ENCODE measurements around the gene FBXL22. TPM values are rescaled to one million over a fixed set of nuclear protein-coding genes. Genes with fewer than 3 reads are reported as not detected.

Gene FBXL22
- total RNA-seq, 4 donors from 2014 or later = 0.56 to 2.8 (median 0.60) TPM; not detected in 1

DNA sequence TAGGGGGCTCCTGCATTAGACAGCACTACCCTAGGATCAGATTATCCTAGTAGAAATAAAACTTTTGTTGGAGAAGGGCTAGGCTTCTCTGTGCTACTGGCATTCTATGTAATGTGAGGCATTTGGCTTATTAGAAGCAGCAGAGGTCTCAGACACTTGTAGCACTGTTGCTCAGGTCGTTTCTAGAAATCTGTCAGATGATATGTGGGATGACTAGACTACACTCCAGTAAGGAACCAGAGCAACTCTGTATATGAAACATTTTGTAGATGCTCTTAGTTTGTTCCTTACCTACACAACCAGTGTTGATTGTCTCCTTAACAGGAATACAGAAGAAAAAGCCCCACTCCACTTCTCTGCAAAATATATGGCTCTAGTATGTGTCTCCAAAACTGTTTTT is 21.9 kb upstream of the FBXL22 start:
- ATAC-seq (ENCODE audit: low FRiP score) (no peak), DNase-seq (ENCODE audit: low spot score) (no peak)
- TF ChIP-seq, protein P1, sequence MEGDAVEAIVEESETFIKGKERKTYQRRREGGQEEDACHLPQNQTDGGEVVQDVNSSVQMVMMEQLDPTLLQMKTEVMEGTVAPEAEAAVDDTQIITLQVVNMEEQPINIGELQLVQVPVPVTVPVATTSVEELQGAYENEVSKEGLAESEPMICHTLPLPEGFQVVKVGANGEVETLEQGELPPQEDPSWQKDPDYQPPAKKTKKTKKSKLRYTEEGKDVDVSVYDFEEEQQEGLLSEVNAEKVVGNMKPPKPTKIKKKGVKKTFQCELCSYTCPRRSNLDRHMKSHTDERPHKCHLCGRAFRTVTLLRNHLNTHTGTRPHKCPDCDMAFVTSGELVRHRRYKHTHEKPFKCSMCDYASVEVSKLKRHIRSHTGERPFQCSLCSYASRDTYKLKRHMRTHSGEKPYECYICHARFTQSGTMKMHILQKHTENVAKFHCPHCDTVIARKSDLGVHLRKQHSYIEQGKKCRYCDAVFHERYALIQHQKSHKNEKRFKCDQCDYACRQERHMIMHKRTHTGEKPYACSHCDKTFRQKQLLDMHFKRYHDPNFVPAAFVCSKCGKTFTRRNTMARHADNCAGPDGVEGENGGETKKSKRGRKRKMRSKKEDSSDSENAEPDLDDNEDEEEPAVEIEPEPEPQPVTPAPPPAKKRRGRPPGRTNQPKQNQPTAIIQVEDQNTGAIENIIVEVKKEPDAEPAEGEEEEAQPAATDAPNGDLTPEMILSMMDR (IDR thresholded peaks at IDR 0.05) = no peak

GRCh38 chr15:63576441-63576840 is 20.7 kb upstream of the FBXL22 start:
- no peak for ATAC-seq (ENCODE audit: low FRiP score)
- DNase-seq (ENCODE audit: low spot score) = no peak
- TF ChIP-seq, protein P1 (IDR thresholded peaks at IDR 0.05) = no peak

- TF ChIP-seq, protein P1 (IDR thresholded peaks at IDR 0.05) = no peak
- ATAC-seq (ENCODE audit: low FRiP score) (no peak), DNase-seq (ENCODE audit: low spot score) (no peak)
These were observed 15.0 kb upstream of the FBXL22 start for GRCh38 chr15:63582179-63582578.

GRCh38 chr15:63582718-63583426 is 14.3 kb upstream of the FBXL22 start:
- ATAC-seq (ENCODE audit: low FRiP score) = no peak
- TF ChIP-seq, protein P1 (IDR thresholded peaks at IDR 0.05) = no peak
- no peak for DNase-seq (ENCODE audit: low spot score)

DNA sequence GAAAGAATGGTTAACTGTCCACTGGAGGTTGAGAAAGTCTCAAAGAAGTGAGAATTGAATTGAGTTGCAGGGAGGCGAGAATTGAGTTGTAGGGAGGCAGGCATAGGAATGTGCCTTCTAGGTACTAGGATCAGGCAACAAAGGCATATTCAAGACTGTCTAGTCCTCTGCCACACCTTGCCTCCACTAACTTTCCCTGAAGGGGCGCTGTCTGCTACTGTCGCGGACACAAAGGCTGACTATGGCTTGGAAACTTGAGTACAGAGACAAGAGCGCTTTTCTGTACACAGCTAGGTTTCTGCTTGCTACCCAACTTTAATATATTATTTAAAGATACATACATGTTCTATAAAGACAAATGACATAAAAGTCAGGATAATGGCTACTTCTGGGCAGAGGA is 10.4 kb upstream of the FBXL22 start:
- DNase-seq (ENCODE audit: low spot score) (no peak), ATAC-seq (ENCODE audit: low FRiP score) (no peak)
- TF ChIP-seq, protein P1 (IDR thresholded peaks at IDR 0.05) = no peak

DNA sequence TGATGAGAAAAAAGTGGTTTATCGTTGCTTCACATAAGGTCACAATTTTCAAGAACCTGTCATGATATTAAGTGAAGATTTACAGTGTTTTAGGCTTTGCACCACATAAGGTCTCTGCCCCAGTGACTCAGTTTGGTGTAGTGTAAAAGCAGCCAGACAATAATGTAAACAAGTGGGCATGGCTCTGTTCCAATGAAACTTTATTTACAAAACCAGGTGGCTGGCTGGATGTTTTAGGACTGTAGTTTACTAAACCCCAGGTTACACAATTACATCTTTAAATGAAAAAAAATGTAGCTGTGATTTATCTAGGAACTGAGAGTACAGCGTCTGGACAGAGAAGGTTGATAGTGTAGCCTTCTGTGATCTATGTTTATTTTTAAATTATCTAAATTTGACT is 9.7 kb upstream of the FBXL22 start:
- TF ChIP-seq, protein P1 (IDR thresholded peaks at IDR 0.05) = no peak
- DNase-seq (ENCODE audit: low spot score) (no peak), ATAC-seq (ENCODE audit: low FRiP score) (no peak)

GRCh38 chr15:63588826-63589225 is 8.4 kb upstream of the FBXL22 start:
- DNase-seq (ENCODE audit: low spot score) (no peak), ATAC-seq (ENCODE audit: low FRiP score) (no peak)
- TF ChIP-seq, protein P1 (IDR thresholded peaks at IDR 0.05) = no peak

All from omental fat pad (tissue), 4 donors.